ENCODE results near the gene GATA6. TPM values are rescaled to one million over a fixed set of nuclear protein-coding genes. Genes with fewer than 3 reads are reported as not detected.
"Not testable (repeated sequence)": the region's sequence is repeated elsewhere in the genome, so short reads cannot be mapped to it uniquely, and the experiment has no call there.

Gene GATA6
- total RNA-seq, 2 donors from 2014 or later, result 43.9 to 59.6 TPM

- ATAC-seq (peak; percentile 44 to 52), DNase-seq (peak; percentile 58)
- intact Hi-C loops (cut with DNase I), result loop anchor here in 1 of 2 donors (10.0 kb wide), 1 partner anchor 188 kb away; no protein-coding TSS in a partner anchor
Observed at GRCh38 chr18:22176420-22177326, 7.3 kb downstream of the GATA6 start.

- intact Hi-C loops (cut with DNase I), result loop anchor here in 1 of 2 donors (10.0 kb wide), 1 partner anchor 187 kb away; no protein-coding TSS in a partner anchor
- no peak for ATAC-seq
Observed at GRCh38 chr18:22177327-22177871, 8.0 kb downstream of the GATA6 start.

GRCh38 chr18:22179174-22179573 lies 9.8 kb downstream of the GATA6 start:
- intact Hi-C loops (cut with DNase I), result loop anchor here in 1 of 2 donors (10.0 kb wide), 1 partner anchor 186 kb away; no protein-coding TSS in a partner anchor
- ATAC-seq, result no peak
- no peak for DNase-seq

More at GRCh38 chr18:22177327-22177871, 8.0 kb downstream of the GATA6 start:
- no peak for DNase-seq

GRCh38 chr18:22179631-22180030 lies 10.2 kb downstream of the GATA6 start:
- intact Hi-C loops (cut with DNase I), result loop anchor here in 1 of 2 donors (10.0 kb wide), 1 partner anchor 185 kb away; no protein-coding TSS in a partner anchor
- DNase-seq (no peak), ATAC-seq (no peak)

GRCh38 chr18:22180722-22181121 lies 11.3 kb downstream of the GATA6 start:
- DNase-seq (no peak), ATAC-seq (no peak)
- intact Hi-C loops (cut with DNase I), result no loop called here

GRCh38 chr18:22182884-22183697 lies 13.7 kb downstream of the GATA6 start:
- DNase-seq, result no peak
- intact Hi-C loops (cut with DNase I), result no loop called here
- ATAC-seq, result no peak

GRCh38 chr18:22183698-22184170 lies 14.3 kb downstream of the GATA6 start:
- DNase-seq, result no peak
- intact Hi-C loops (cut with DNase I), result no loop called here
- no peak for ATAC-seq

- DNase-seq (peak; percentile 42), ATAC-seq (peak; percentile 19 to 40)
- intact Hi-C loops (cut with DNase I), result not testable (repeated sequence)
Observed at GRCh38 chr18:22184573-22184972, 15.2 kb downstream of the GATA6 start.

GRCh38 chr18:22185273-22185672 lies 15.9 kb downstream of the GATA6 start:
- DNase-seq, result peak; percentile 48
- peak; percentile 56 to 65 for ATAC-seq
- intact Hi-C loops (cut with DNase I), result no loop called here

- DNase-seq (peak; percentile 20), ATAC-seq (peak in 1 of 2 donors; percentile 4)
- intact Hi-C loops (cut with DNase I), result no loop called here
Observed at GRCh38 chr18:22185771-22186386, 16.5 kb downstream of the GATA6 start.

- peak; percentile 20 for DNase-seq
- ATAC-seq, result peak in 1 of 2 donors; percentile 9
- intact Hi-C loops (cut with DNase I), result no loop called here
Observed at GRCh38 chr18:22186484-22186971, 17.1 kb downstream of the GATA6 start.

- peak in 1 of 2 donors; percentile 18 for ATAC-seq
- intact Hi-C loops (cut with DNase I), result no loop called here
- DNase-seq, result peak; percentile 69
Observed at GRCh38 chr18:22188559-22189267, 19.3 kb downstream of the GATA6 start.

GRCh38 chr18:22189449-22190166 lies 20.2 kb downstream of the GATA6 start:
- DNase-seq (peak; percentile 19), ATAC-seq (no peak)
- intact Hi-C loops (cut with DNase I), result loop anchor here in 1 of 2 donors (5.0 kb wide), 1 partner anchor 158 kb away; no protein-coding TSS in a partner anchor

- intact Hi-C loops (cut with DNase I), result loop anchor here in 1 of 2 donors (5.0 kb wide), 1 partner anchor 156 kb away; no protein-coding TSS in a partner anchor
- DNase-seq, result no peak
- ATAC-seq, result no peak
Observed at GRCh38 chr18:22191346-22191695, 21.9 kb downstream of the GATA6 start.

GRCh38 chr18:22191923-22192322 lies 22.5 kb downstream of the GATA6 start:
- intact Hi-C loops (cut with DNase I), result loop anchor here in 1 of 2 donors (5.0 kb wide), 1 partner anchor 155 kb away; no protein-coding TSS in a partner anchor
- no peak for ATAC-seq
- DNase-seq, result no peak

- DNase-seq, result peak; percentile 39
Observed at GRCh38 chr18:22193466-22193865, 24.1 kb downstream of the GATA6 start.

GRCh38 chr18:22194151-22194598 lies 24.8 kb downstream of the GATA6 start:
- peak; percentile 74 for DNase-seq
- peak; percentile 64 to 72 for ATAC-seq

More at GRCh38 chr18:22193466-22193865, 24.1 kb downstream of the GATA6 start:
- intact Hi-C loops (cut with DNase I), result loop anchor here in 1 of 2 donors (5.0 kb wide), 1 partner anchor 154 kb away; no protein-coding TSS in a partner anchor
- peak; percentile 12 to 20 for ATAC-seq

More at GRCh38 chr18:22194151-22194598, 24.8 kb downstream of the GATA6 start:
- intact Hi-C loops (cut with DNase I), result loop anchor here in 1 of 2 donors (5.0 kb wide), 1 partner anchor 153 kb away; no protein-coding TSS in a partner anchor

Measured in left cardiac atrium (tissue), 4 donors.